Measurements from ENCODE around the gene BICDL2. TPM values are rescaled to one million over a fixed set of nuclear protein-coding genes. Genes with fewer than 3 reads are reported as not detected.

Gene BICDL2
- total RNA-seq, 4 donors from 2014 or later, result 58.4 to 77.6 (median 69.3) TPM

DNA sequence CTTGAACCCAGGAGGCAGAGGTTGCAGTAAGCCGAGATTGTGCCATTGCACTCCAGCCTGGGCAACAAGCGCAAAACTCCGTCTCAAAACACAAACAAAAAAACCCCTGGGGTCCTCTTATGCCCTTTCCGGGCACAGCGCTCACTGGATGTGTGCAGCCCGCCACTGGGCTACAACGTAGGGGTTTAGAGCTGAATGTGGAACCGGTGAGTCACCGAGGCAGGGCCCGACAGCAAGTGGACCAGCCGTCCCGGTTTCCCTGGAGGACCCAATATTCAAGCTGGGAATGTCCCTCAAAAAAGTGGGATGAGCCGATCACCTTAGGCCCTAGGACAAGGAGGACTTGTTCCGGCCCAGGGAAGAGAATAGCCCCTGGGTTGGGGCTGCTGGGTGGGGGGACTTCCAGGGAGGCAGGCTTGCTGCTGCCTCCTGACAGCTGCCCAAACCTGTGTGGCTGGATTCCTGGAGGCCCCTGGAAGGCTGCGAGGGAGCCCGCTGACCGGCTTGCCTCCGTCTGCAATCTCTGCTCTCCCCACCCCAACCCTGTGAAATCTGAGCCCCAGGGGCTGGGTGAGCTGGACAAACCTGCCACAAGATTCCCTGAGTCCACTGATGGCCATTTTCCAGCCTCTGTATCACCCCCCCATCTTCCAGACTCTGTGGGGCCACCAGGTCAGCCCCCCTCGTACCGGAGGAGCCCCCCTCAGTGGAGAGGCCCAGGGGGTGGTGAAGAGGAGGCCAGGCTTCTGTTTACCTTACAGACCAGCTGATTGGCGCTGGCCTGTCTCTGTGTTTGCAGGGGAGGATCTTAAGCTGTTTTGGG, 27.0 kb downstream of the BICDL2 start:
- peaks cover 89% of the 10 kb centered on the region for H3K27me3 ChIP-seq
- H3K27ac ChIP-seq, result no peak overlapping the region
- 54% methylated on average over 19 of the region's 21 CpGs for WGBS
- DNase-seq (ENCODE audit: low spot score in 2 of 2), result no peak
- no peaks in the 10 kb centered on the region for H3K36me3 ChIP-seq
- H3K4me3 ChIP-seq, result no peak overlapping the region
- no peak for TF ChIP-seq POLR2A (IDR thresholded peaks at IDR 0.05)
- TF ChIP-seq, protein P1, sequence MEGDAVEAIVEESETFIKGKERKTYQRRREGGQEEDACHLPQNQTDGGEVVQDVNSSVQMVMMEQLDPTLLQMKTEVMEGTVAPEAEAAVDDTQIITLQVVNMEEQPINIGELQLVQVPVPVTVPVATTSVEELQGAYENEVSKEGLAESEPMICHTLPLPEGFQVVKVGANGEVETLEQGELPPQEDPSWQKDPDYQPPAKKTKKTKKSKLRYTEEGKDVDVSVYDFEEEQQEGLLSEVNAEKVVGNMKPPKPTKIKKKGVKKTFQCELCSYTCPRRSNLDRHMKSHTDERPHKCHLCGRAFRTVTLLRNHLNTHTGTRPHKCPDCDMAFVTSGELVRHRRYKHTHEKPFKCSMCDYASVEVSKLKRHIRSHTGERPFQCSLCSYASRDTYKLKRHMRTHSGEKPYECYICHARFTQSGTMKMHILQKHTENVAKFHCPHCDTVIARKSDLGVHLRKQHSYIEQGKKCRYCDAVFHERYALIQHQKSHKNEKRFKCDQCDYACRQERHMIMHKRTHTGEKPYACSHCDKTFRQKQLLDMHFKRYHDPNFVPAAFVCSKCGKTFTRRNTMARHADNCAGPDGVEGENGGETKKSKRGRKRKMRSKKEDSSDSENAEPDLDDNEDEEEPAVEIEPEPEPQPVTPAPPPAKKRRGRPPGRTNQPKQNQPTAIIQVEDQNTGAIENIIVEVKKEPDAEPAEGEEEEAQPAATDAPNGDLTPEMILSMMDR (IDR thresholded peaks at IDR 0.05), result no peak
- no peak for TF ChIP-seq EP300 (IDR thresholded peaks at IDR 0.05)
- H3K9me3 ChIP-seq, result no peaks in the 10 kb centered on the region
- peaks cover 29% of the 10 kb centered on the region for H3K4me1 ChIP-seq

DNA sequence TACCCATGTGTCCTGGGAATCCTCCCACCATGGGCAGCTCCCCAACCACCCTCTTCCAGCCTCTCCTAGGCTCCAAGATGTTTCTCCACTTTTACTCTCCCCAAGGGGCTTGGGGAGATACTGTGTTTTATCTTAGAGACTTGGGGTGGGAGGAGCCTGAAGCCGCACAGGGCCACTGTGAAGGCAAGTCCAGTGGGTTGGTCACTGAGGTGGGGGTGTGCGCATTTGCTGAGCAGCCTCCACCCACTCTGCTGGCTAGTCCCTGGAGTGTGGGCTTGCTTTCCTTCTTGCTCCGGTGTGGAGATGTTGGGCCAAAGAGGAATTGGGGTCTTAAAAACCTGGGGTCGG, 28.1 kb downstream of the BICDL2 start:
- no peak for TF ChIP-seq POLR2A (IDR thresholded peaks at IDR 0.05)
- no peak for TF ChIP-seq POLR2AphosphoS5 (IDR thresholded peaks at IDR 0.05)
- TF ChIP-seq, protein P1 (IDR thresholded peaks at IDR 0.05), result no peak
- no peak for TF ChIP-seq EP300 (IDR thresholded peaks at IDR 0.05)
- H3K9me3 ChIP-seq, result no peaks in the 10 kb centered on the region
- 68% methylated on average over 4 of the region's 4 CpGs for WGBS
- H3K27ac ChIP-seq, result no peak overlapping the region
- H3K4me1 ChIP-seq, result peaks cover 33% of the 10 kb centered on the region
- H3K27me3 ChIP-seq, result peaks cover 83% of the 10 kb centered on the region
- no peaks in the 10 kb centered on the region for H3K36me3 ChIP-seq
- DNase-seq (ENCODE audit: low spot score in 2 of 2), result no peak
- H3K4me3 ChIP-seq, result no peak overlapping the region

DNA sequence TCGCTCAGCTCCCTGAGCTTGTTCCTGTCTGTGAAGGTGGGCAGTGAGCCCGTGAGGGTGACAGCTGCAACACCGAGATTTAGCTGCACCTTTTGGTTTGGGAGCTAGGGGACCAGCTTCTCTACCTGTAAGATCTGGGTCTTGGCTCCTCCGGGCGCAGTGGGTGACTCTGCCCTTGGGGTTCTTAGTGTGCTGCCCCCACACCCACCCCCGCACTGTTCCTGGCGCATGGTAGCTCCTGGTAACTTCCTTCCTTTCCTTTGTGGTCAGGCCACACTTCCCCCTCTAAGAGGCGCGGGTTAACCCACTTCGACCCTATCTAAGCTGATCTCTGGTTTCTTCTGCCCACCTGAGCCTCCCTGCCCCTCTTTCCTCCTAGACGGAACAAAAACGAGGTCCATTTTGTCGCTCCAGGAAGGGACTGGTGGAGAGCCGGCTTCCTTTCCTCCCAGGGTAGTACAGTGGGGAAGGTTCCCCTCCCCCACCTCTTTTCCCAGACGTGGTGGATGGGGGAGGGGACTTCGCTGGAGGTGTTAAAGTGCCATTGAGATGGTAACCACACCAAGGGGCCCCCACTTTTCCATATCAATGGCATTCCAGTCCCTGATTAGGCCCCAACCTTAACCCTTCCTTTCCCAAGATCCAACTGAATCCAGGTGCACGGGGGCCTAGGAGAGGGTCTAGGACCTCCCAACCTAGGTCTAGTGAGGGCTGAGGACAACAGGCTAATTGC, 28.6 kb downstream of the BICDL2 start:
- peaks cover 35% of the 10 kb centered on the region for H3K4me1 ChIP-seq
- H3K27me3 ChIP-seq, result peaks cover 81% of the 10 kb centered on the region
- H3K4me3 ChIP-seq, result no peak overlapping the region
- 28% methylated on average over 13 of the region's 17 CpGs for WGBS
- no peak overlapping the region for H3K27ac ChIP-seq
- H3K9me3 ChIP-seq, result no peaks in the 10 kb centered on the region
- H3K36me3 ChIP-seq, result no peaks in the 10 kb centered on the region
- DNase-seq (ENCODE audit: low spot score in 2 of 2), result no peak
- TF ChIP-seq EP300 (IDR thresholded peaks at IDR 0.05) (no peak), POLR2AphosphoS5 (IDR thresholded peaks at IDR 0.05) (no peak), POLR2A (IDR thresholded peaks at IDR 0.05) (no peak)
- TF ChIP-seq, protein P1 (IDR thresholded peaks at IDR 0.05), result no peak

DNA sequence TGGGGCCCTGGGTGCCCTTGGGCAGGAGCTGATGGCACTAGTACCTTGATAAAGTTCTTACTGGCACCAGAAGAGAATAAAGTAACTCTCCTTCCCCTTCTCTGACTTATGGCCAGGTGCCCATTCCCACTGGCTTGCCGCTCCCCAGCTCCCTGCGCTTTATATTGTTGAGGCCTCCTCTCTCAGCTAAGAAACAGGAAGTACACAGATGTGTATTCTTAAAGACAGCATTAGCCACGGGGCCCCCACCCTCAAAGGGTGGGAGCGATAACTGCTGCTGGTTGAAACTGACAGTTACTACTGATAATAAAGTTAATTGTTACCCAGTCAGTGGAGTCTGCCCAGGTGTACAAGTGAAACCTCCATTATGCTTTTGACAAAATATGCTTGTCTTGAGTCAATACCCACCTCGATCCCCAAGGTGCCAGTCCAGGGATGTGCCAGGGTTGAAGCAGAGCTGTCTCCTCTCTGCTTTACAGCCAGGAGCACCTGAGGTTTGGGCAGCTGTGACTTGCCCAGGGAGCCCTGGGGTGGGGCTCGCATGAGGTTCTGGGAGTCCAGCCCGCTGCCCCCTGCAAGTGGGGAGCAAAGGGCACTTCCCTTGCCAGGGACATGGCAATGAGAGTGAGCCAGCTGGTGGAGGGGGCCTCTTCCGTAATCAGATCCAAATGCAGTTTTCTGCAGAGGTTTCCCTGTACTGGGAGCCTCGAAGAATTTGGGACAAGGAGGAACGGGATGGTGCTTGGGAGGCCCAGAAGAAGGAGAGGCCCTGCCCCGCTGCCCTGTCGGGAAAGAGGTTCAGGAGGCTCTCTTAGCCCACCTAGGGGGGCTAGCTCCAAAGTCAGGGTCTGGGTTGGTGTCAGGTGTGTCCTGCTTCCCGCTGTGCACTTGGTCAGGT, 29.4 kb downstream of the BICDL2 start:
- Histone ChIP-seq H3K27me3 (peaks cover 73% of the 10 kb centered on the region), H3K36me3 (no peaks in the 10 kb centered on the region), H3K4me3 (no peak overlapping the region), H3K9me3 (no peaks in the 10 kb centered on the region), H3K27ac (no peak overlapping the region), H3K4me1 (peaks cover 29% of the 10 kb centered on the region)
- WGBS, result 54% methylated on average over 8 of the region's 13 CpGs
- DNase-seq (ENCODE audit: low spot score in 2 of 2), result no peak
- TF ChIP-seq POLR2AphosphoS5 (IDR thresholded peaks at IDR 0.05), result no peak
- no peak for TF ChIP-seq EP300 (IDR thresholded peaks at IDR 0.05)
- no peak for TF ChIP-seq POLR2A (IDR thresholded peaks at IDR 0.05)
- TF ChIP-seq, protein P1 (IDR thresholded peaks at IDR 0.05), result no peak

All from suprapubic skin (tissue), 4 donors.